Activated CD8-positive, alpha-beta memory T cell treated with anti-CD3 and anti-CD28 coated beads, Interleukin-2, amount 50 U/mL, for 1 hour (primary cell): ENCODE data around the gene CAMK1D.

ENCODE experiments used
- DNase-seq: peaks from one replicate; pipeline ENCODE4 v3.0.0-alpha.2; 2020; ENCODE audit errors: extremely low read depth

The CAMK1D gene

DNA sequence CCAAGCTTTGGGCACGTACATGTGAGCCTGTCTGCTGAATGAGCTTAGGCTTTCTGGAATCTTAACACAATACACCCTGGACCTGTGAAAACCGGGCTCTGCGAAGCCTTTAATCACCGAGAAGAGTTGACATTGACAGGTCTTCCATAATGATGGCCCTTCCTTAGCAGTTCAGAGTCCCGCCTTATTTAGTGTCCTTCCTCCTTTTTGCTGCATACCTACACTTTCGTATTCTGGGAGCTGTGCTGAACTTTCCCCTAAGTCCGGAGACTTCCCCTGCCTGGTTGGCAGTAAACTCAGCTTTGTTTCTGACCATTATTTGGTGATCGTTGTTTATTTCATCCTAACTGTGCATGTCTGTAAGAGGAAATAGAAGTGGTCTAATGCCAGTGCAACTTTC is 212.0 kb downstream of the CAMK1D start:
- no peak for DNase-seq

DNA sequence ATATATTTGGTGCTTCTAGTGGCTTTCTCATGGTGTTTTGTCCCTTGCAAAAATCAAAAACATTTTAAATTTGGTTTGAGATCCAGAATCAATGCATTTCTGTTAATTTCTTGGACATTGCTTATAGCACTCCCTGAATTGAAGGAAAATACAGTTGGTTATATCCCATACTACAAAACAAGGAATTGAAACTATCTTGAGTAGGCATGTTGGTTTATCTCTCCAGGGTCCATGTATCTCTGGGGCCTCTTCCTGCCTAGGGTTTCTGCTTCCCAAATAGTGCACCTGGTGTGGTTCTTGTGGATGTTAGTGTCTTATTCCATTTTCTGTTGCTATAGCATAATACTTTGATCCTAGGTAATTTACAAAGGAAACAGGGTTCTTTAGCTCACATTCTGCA is 212.4 kb downstream of the CAMK1D start:
- no peak for DNase-seq

GRCh38 chr10:12563489-12563888 is 214.1 kb downstream of the CAMK1D start:
- no peak for DNase-seq

- DNase-seq = no peak
These were observed 214.8 kb downstream of the CAMK1D start for GRCh38 chr10:12564173-12564572.

GRCh38 chr10:12566161-12567115 is 217.1 kb downstream of the CAMK1D start:
- no peak for DNase-seq

DNA sequence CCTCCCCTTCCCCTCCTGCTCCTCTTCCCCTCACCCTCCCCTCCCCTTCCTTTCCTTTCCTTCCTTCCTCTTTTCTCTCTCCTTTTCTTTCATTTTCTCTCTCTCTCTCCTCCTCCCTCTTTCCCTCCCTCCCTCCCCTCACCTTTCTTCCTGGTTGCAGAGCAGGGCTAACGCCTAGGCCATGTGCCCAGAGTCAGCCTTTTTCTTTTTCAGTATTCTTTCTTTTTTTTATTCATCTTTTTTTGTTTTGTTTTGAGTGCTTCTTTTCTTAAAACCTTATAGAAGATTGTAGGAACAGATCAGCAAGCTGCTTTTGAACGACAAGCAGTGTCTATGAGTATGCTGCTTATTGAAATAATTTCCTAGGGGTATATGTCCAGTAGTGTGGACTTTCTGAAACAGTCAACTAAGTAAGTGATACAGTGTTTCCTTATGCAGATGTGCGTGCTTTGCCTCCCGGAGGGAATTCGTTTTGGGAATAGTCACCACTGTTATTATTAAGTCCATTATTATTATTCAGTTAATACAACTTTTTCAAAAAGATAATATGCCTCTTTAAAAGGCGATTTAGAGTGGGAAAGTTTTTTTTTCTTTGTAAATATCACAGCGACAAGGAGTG is 219.2 kb downstream of the CAMK1D start:
- no peak for DNase-seq

- no peak for DNase-seq
These were observed 222.9 kb downstream of the CAMK1D start for GRCh38 chr10:12572281-12572680.

GRCh38 chr10:12577610-12578009 is 228.3 kb downstream of the CAMK1D start:
- DNase-seq = no peak

GRCh38 chr10:12579954-12580858 is 230.9 kb downstream of the CAMK1D start:
- DNase-seq = no peak

DNA sequence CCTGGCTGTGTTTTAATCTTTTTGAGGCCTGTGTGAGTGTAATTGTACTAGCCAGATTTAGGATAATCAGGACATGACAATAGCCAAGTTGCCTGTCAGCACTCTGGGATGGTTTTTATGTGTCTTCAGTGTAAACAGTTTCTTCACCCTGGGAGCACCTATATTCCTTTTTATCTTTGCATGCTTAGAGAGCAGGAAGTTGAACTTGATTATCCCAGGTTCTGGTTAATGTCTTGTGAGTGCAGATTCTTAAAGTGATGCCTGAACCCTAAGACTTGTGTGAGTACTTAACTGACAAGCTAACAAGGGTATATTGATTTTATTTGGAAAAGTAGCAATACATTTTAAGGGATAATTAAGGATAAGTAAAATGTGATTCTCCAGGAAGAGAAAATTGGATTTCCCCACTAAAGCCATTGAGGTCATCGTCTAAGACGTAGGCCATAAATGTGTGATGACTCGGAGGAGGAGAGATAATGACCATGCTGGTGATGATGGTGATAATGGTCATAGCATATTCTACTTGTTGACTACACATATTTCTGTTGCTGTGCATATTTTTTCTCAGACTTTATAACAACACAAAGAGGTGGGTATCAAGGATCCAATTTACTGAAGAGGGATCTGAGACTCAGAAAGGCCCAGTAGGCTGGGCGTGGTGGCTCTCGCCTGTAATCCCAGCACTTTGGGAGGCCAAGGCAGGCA is 234.7 kb downstream of the CAMK1D start:
- DNase-seq = no peak

DNA sequence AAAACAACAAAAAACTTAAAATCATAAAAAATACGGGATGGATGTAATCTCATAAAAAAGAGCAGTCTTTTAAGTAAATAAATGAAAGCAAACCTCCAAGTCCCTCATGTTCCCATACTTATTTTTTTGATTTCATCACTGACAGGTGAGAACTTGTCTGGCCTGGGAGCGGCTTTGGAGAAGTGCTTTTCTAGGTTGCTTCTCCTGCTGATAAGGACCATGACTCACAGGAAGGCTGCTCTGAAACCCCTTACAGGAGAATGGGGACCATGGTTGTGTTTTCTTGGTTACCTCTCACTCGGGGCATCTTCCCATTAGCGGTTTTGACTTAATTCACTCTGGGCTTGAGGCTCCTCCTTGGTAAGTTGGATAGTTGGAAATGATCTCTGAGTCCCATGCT is 237.4 kb downstream of the CAMK1D start:
- DNase-seq = no peak

GRCh38 chr10:12587451-12587888 is 238.1 kb downstream of the CAMK1D start:
- DNase-seq = no peak

DNA sequence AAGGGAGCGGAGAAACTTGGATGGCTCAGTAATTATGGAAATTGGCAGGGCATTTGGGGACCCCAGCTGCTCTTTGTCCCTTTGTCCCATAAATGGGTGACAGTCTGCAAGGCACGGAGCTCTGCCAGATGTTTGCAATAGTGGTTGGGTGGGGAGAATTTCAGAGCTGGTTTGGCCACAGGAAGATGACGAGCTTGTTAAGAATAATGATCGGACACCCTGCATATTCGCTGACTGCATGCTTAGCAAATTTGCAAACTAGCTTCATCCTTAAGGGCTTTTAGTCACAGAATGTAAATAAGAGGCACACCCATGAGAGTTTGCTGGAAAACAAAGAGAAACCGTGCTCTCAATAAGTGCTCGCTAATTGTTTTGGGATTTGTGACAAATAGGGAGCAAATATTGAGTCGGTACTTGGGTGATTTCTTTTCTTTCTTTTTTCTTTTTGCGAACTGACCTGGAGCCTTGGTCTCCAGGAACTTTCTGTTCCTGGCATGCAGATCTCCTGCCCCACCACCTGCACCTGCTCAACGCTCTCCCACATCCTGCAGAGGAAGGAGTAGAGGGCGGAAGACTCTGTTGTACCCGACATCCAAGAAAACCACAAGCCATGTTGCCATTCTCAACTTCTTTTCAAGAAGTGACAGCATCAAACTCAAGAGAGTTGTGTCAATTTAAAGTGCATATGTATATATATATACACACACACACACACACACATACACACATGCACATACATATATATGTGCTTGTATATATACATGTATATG is 238.9 kb downstream of the CAMK1D start:
- DNase-seq = no peak

DNA sequence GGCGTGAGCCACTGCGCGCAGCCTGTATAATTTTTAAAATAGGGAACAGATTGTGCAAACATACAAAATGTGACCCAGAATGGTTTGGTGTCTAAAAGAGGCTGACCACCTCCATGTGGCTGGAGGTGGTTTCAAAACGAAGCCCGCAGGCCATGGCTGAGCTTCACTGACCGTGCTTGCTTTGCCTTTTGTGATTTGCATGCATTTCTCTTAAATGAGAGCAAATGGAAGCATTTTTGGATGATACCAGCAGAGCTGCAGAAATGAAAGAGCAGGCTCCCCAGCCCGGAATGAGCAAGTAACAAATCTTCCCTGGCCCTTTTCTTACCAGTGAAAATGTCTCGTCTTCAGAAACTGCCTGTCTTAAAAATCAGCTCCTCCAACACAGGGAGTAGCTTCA is 239.9 kb downstream of the CAMK1D start:
- DNase-seq = no peak

- no peak for DNase-seq
These were observed 240.4 kb downstream of the CAMK1D start for GRCh38 chr10:12589791-12590190.

- DNase-seq = no peak
These were observed 241.6 kb downstream of the CAMK1D start for GRCh38 chr10:12590675-12591659.

- DNase-seq = no peak
These were observed 243.6 kb downstream of the CAMK1D start for GRCh38 chr10:12592967-12593366.

DNA sequence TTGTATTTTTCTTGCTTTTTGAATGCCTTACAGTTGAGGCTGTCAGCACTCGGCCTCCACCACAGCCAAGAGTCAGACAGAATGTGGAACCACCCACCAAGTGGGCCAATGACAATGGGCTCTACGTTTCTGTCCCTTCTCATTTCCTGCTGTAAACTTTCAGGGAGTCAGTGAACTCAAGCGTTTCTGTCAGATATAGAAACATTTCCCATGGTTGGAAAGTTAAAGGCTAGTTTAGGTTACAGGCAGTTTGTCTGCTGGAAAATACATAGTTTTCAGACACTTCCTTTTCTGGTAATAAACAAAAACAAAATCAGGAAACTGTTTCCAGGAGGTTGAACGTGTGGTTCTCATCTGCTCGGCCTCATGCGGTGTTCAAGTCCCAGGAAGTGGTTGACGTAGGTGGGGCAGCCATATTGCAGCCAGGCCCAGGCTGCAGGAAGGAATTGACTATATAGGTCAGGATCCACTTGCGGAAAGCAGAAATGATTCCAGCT is 245.1 kb downstream of the CAMK1D start:
- DNase-seq = no peak

- no peak for DNase-seq
These were observed 246.7 kb downstream of the CAMK1D start for GRCh38 chr10:12595936-12596576.
